Measurements from ENCODE around the gene NEU1. TPM values are rescaled to one million over a fixed set of nuclear protein-coding genes. Genes with fewer than 3 reads are reported as not detected.

NEU1 gene
- total and polyA plus RNA-seq, 2 of the 8 experiments (the other 6 are each of a cell fraction or from before 2014, with no cell fraction given) = 41.2 to 72.1 TPM

GRCh38 chr6:31878726-31879125 lies 16.1 kb upstream of the NEU1 start, which contains the start of gene SLC44A4:
Gene SLC44A4, minus strand, starts transcription at chr6:31878997. Its CDS starts 17 bp downstream, at chr6:31878980.
- Histone ChIP-seq H4K5ac (ENCODE audit: insufficient read length, low read depth, low read length) (no peak within 1 kb of the TSS), H3K36me3 (ENCODE audit: control insufficient read depth in 2 of 4, insufficient read depth in 4 of 4, low read length in 3 of 4) (peaks cover 17 to 39% (median 34%) of the 10 kb centered on the region in 4 experiments), H3K23ac (ENCODE audit: insufficient read length) (no peak within 1 kb of the TSS), H3K79me1 (ENCODE audit: low read depth, low read length) (no peaks in the 10 kb centered on the region; the same call in 1 of the 2 replicates), H2BK120ac (replicated peaks; ENCODE audit: low read depth, low read length) (no peak within 1 kb of the TSS), H3K4me1 (replicated peaks in 1 of 4; ENCODE audit: control insufficient read depth in 3 of 4, insufficient read depth in 4 of 4, low read length in 3 of 4) (peaks cover 0 to 11% (median 0%) of the 10 kb centered on the region in 4 experiments; a peak in 1 of 7 replicates), H2BK20ac (ENCODE audit: low read length) (no peak within 1 kb of the TSS), H3K14ac (ENCODE audit: insufficient read length) (no peak within 1 kb of the TSS), H2BK15ac (ENCODE audit: low read length) (no peak within 1 kb of the TSS), H4K8ac (ENCODE audit: extremely low read depth, insufficient read depth, low read length) (peak within 1 kb of the TSS; percentile 38; the same call in 1 of the 2 replicates), H3K23me2 (ENCODE audit: low read depth, low read length) (no peaks in the 10 kb centered on the region), H3K4me3 (ENCODE audit: extremely low read depth in 1 of 4, insufficient read depth in 2 of 4, low read depth in 3 of 4, low read length in 4 of 4) (peak within 1 kb of the TSS in 1 of 4 experiments; percentile 46; a peak in 2 of 8 replicates), H3K56ac (replicated peaks; ENCODE audit: insufficient read length, low read depth, low read length) (no peak within 1 kb of the TSS), H3K27me3 (replicated peaks in 1 of 4; ENCODE audit: control insufficient read depth in 3 of 4, extremely low read depth in 1 of 4, insufficient read depth in 3 of 4, low read length in 3 of 4) (no peaks in the 10 kb centered on the region), H2AFZ (ENCODE audit: low read length) (no peak within 1 kb of the TSS), H4K20me1 (replicated peaks in 1 of 2; ENCODE audit: control insufficient read depth in 1 of 2, insufficient read depth in 2 of 2, low read length in 2 of 2) (peaks cover 2 to 12% of the 10 kb centered on the region in 2 experiments), H3K79me2 (ENCODE audit: control insufficient read depth in 1 of 2, insufficient read depth in 2 of 2, low read length in 2 of 2) (no peaks in the 10 kb centered on the region), H4K91ac (replicated peaks; ENCODE audit: insufficient read length, low read length) (no peak within 1 kb of the TSS), H2BK12ac (ENCODE audit: low read depth, low read length) (peak within 1 kb of the TSS; percentile 39; the same call in 1 of the 2 replicates), H2BK5ac (ENCODE audit: low read depth, low read length) (no peak within 1 kb of the TSS), H2AK5ac (ENCODE audit: low read depth, low read length) (0 out of 2 replicates have a peak within 1 kb of the TSS, but pooled peaks have one; percentile 8), H3K18ac (ENCODE audit: extremely low read depth, low read length) (peak within 1 kb of the TSS; percentile 48), H3K9ac (replicated peaks in 1 of 4; ENCODE audit: extremely low read depth in 1 of 4, low read depth in 3 of 4, low read length in 3 of 4) (no peak within 1 kb of the TSS; a peak in 1 of 7 replicates), H3K4ac (replicated peaks; ENCODE audit: insufficient read length, low read depth, low read length) (no peak within 1 kb of the TSS), H3K4me2 (ENCODE audit: insufficient read depth in 1 of 2, low read depth in 2 of 2, low read length in 2 of 2) (peak within 1 kb of the TSS; percentile 52 to 58), H3K9me3 (ENCODE audit: insufficient read depth in 2 of 2, low read depth in 1 of 2, low read length in 1 of 2) (no peaks in the 10 kb centered on the region), H3K27ac (ENCODE audit: low read depth, low read length) (no peak within 1 kb of the TSS)
- ChIA-PET POLR2A (ENCODE audit: partially characterized antibody) (interaction anchor here (0.6 to 2.8 kb wide), 10 partner anchors 9 to 156 kb away, joined by 3 to 11 read pairs (median 4); partner anchors contain the start of genes NEU1 and VARS1), CTCF (ENCODE audit: partially characterized antibody) (interaction anchor here (1.2 to 8.1 kb wide), 2 partner anchors 10 to 74 kb away, joined by 3 to 59 read pairs; no protein-coding TSS in a partner anchor)
- DNase-seq (ENCODE audit: low read depth in 1 of 2, low spot score in 2 of 2) (peak in 1 of 2 experiments; percentile 71), FAIRE-seq (no peak)
- WGBS, 2 experiments (ENCODE audit: extremely low coverage in 1 of 2, insufficient coverage in 1 of 2, insufficient read length in 1 of 2, insufficient replicate concordance in 2 of 2, low coverage in 1 of 2, low lambda C conversion rate in 2 of 2, missing lambda C conversion rate in 1 of 2) = 52% methylated on average over 6 of the region's 18 CpGs; no CpG with 5 or more reads in 1 of the 2 experiments
- TF ChIP-seq GTF2F1 (IDR thresholded peaks at IDR 0.05; ENCODE audit: borderline replicate concordance, low read depth, low read length) (no peak), EGR1 (IDR thresholded peaks at IDR 0.05; ENCODE audit: borderline replicate concordance, low read depth, low read length) (no peak), E2F6 (IDR thresholded peaks at IDR 0.05) (peak; percentile 75), RAD21 (IDR thresholded peaks at IDR 0.05 in 1 of 2, conservative IDR thresholded peaks at IDR 0.05 in 1 of 2; ENCODE audit: low read depth in 2 of 2, low read length in 2 of 2) (no peak), CTCF (IDR thresholded peaks at IDR 0.05; ENCODE audit: control extremely low read depth in 1 of 3, insufficient read depth in 1 of 3, low read depth in 1 of 3, low read length in 3 of 3) (no peak), CREB1 (IDR thresholded peaks at IDR 0.05) (peak; percentile 64), NRF1 (IDR thresholded peaks at IDR 0.05; ENCODE audit: low read depth, low read length) (no peak), TEAD4 (IDR thresholded peaks at IDR 0.05; ENCODE audit: low read depth, low read length) (no peak), MAX (IDR thresholded peaks at IDR 0.05) (peak; percentile 50; the same call in 1 of the 2 replicates)
